ENCODE data around the gene RAB41. TPM values are rescaled to one million over a fixed set of nuclear protein-coding genes. Genes with fewer than 3 reads are reported as not detected.
"Not testable (repeated sequence)": the region's sequence is repeated elsewhere in the genome, so short reads cannot be mapped to it uniquely, and the experiment has no call there.

The RAB41 gene
- total RNA-seq, 1 experiment from 2014 or later = not detected

- no peaks in the 10 kb centered on the region for H3K27me3 ChIP-seq (ENCODE audit: low read length)
- intact Hi-C loops (cut with micrococcal nuclease) = loop anchor here (1.0 kb wide), 2 partner anchors 66 to 130 kb away; partner anchors contain the start of gene IGBP1
- no peaks in the 10 kb centered on the region for H3K9me3 ChIP-seq (ENCODE audit: low read length)
- TF ChIP-seq EZH2 (IDR thresholded peaks at IDR 0.05; ENCODE audit: low read length, unreplicated experiment) (no peak), EZH2phosphoT487 (IDR thresholded peaks at IDR 0.05; ENCODE audit: borderline replicate concordance, low read length) (no peak)
- TF ChIP-seq, protein P1, sequence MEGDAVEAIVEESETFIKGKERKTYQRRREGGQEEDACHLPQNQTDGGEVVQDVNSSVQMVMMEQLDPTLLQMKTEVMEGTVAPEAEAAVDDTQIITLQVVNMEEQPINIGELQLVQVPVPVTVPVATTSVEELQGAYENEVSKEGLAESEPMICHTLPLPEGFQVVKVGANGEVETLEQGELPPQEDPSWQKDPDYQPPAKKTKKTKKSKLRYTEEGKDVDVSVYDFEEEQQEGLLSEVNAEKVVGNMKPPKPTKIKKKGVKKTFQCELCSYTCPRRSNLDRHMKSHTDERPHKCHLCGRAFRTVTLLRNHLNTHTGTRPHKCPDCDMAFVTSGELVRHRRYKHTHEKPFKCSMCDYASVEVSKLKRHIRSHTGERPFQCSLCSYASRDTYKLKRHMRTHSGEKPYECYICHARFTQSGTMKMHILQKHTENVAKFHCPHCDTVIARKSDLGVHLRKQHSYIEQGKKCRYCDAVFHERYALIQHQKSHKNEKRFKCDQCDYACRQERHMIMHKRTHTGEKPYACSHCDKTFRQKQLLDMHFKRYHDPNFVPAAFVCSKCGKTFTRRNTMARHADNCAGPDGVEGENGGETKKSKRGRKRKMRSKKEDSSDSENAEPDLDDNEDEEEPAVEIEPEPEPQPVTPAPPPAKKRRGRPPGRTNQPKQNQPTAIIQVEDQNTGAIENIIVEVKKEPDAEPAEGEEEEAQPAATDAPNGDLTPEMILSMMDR (conservative IDR thresholded peaks at IDR 0.05; ENCODE audit: low read depth, low read length) = peak; percentile 80
- H2AFZ ChIP-seq (ENCODE audit: low read length) = no peak overlapping the region
- H3K4me2 ChIP-seq (ENCODE audit: low read length) = no peak overlapping the region
- H3K4me1 ChIP-seq (ENCODE audit: insufficient read depth, low read length) = no peaks in the 10 kb centered on the region
- no peaks in the 10 kb centered on the region for H4K20me1 ChIP-seq (ENCODE audit: low read length)
- H3K79me2 ChIP-seq (ENCODE audit: low read length) = no peaks in the 10 kb centered on the region
- POLR2A ChIA-PET (ENCODE audit: unreplicated experiment) = no interaction called here
- ATAC-seq (peak; percentile 92), DNase-seq (peak; percentile 80)
- no peaks in the 10 kb centered on the region for H3K36me3 ChIP-seq (ENCODE audit: low read depth, low read length)
- H3K9ac ChIP-seq (ENCODE audit: low read length) = no peak overlapping the region
- BruUV-seq (replicated peaks) = no TSS peak
- H3K27ac ChIP-seq (ENCODE audit: low read length) = no peak overlapping the region
- CTCF ChIA-PET = interaction anchor here (0.5 to 1.3 kb wide), 6 partner anchors 10 to 130 kb away, joined by 3 to 11 read pairs (median 4); partner anchors contain the start of gene IGBP1
- H3F3A ChIP-seq (ENCODE audit: low read length, unreplicated experiment) = no peaks in the 10 kb centered on the region
- H3K4me3 ChIP-seq (ENCODE audit: low read length) = no peak overlapping the region
- H3K9me2 ChIP-seq (replicated peaks; ENCODE audit: low read length) = no peaks in the 10 kb centered on the region
These were observed 18.9 kb upstream of the RAB41 start for GRCh38 chrX:70262952-70263567.

GRCh38 chrX:70264784-70265183, 17.2 kb upstream of the RAB41 start:
- no TSS peak for BruUV-seq (replicated peaks)
- Histone ChIP-seq H3K4me2 (ENCODE audit: low read length) (no peak overlapping the region), H3K36me3 (ENCODE audit: low read depth, low read length) (no peaks in the 10 kb centered on the region), H3K9me3 (ENCODE audit: low read length) (no peaks in the 10 kb centered on the region), H3K27me3 (ENCODE audit: low read length) (no peaks in the 10 kb centered on the region), H3K4me3 (ENCODE audit: low read length) (no peak overlapping the region), H3K9me2 (replicated peaks; ENCODE audit: low read length) (no peaks in the 10 kb centered on the region), H3K4me1 (ENCODE audit: insufficient read depth, low read length) (no peaks in the 10 kb centered on the region), H3K9ac (ENCODE audit: low read length) (no peak overlapping the region), H3K79me2 (ENCODE audit: low read length) (no peaks in the 10 kb centered on the region), H3F3A (ENCODE audit: low read length, unreplicated experiment) (no peaks in the 10 kb centered on the region), H3K27ac (ENCODE audit: low read length) (no peak overlapping the region), H4K20me1 (ENCODE audit: low read length) (no peaks in the 10 kb centered on the region), H2AFZ (ENCODE audit: low read length) (no peak overlapping the region)
- no peak for ATAC-seq
- POLR2A ChIA-PET (ENCODE audit: unreplicated experiment) = no interaction called here
- TF ChIP-seq EZH2phosphoT487 (IDR thresholded peaks at IDR 0.05; ENCODE audit: borderline replicate concordance, low read length) (no peak), EZH2 (IDR thresholded peaks at IDR 0.05; ENCODE audit: low read length, unreplicated experiment) (no peak)
- TF ChIP-seq, protein P1 (conservative IDR thresholded peaks at IDR 0.05; ENCODE audit: low read depth, low read length) = no peak
- intact Hi-C loops (cut with micrococcal nuclease) = no loop called here
- DNase-seq = no peak
- CTCF ChIA-PET = no interaction called here

DNA sequence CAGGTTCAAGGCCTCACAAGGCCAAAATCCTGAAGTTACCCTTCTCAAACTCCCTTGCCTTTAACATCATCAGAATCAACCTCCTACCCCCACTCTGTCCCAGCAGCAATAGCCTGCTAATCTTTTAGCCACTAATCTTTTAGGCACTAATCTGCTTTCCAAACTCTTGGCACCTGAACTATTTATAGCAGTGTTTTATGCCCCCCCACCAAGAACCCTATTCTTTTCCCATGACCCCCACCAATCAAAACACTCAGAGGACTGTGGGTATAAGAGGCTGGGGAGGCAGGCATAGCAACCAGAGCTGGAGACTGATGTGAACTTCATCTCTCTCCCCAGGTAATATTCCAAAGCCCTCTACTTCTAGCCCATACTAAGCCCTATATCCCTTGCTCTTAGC, 13.9 kb upstream of the RAB41 start, which contains the start of gene ARR3:
Gene ARR3 (plus strand): TSS at position 301 of the 400 bp plus-strand sequence. CDS start 1,052 bp downstream, outside the sequence.
- Histone ChIP-seq H3K9me2 (replicated peaks; ENCODE audit: low read length) (no peaks in the 10 kb centered on the region), H3K27ac (ENCODE audit: low read length) (no peak within 1 kb of the TSS), H3K9ac (ENCODE audit: low read length) (no peak within 1 kb of the TSS), H3K79me2 (ENCODE audit: low read length) (no peaks in the 10 kb centered on the region), H3K4me1 (ENCODE audit: insufficient read depth, low read length) (no peaks in the 10 kb centered on the region), H3K9me3 (ENCODE audit: low read length) (no peaks in the 10 kb centered on the region), H3F3A (ENCODE audit: low read length, unreplicated experiment) (no peaks in the 10 kb centered on the region), H3K4me2 (ENCODE audit: low read length) (no peak within 1 kb of the TSS), H3K4me3 (ENCODE audit: low read length) (no peak within 1 kb of the TSS), H3K27me3 (ENCODE audit: low read length) (no peaks in the 10 kb centered on the region), H3K36me3 (ENCODE audit: low read depth, low read length) (no peaks in the 10 kb centered on the region), H2AFZ (ENCODE audit: low read length) (no peak within 1 kb of the TSS), H4K20me1 (ENCODE audit: low read length) (no peaks in the 10 kb centered on the region)
- CTCF ChIA-PET = no interaction called here
- DNase-seq (no peak), ATAC-seq (no peak)
- BruUV-seq (replicated peaks) = no TSS peak
- TF ChIP-seq EZH2phosphoT487 (IDR thresholded peaks at IDR 0.05; ENCODE audit: borderline replicate concordance, low read length) = no peak
- no peak for TF ChIP-seq EZH2 (IDR thresholded peaks at IDR 0.05; ENCODE audit: low read length, unreplicated experiment)
- TF ChIP-seq, protein P1 (conservative IDR thresholded peaks at IDR 0.05; ENCODE audit: low read depth, low read length) = no peak
- intact Hi-C loops (cut with micrococcal nuclease) = no loop called here
- POLR2A ChIA-PET (ENCODE audit: unreplicated experiment) = no interaction called here

DNA sequence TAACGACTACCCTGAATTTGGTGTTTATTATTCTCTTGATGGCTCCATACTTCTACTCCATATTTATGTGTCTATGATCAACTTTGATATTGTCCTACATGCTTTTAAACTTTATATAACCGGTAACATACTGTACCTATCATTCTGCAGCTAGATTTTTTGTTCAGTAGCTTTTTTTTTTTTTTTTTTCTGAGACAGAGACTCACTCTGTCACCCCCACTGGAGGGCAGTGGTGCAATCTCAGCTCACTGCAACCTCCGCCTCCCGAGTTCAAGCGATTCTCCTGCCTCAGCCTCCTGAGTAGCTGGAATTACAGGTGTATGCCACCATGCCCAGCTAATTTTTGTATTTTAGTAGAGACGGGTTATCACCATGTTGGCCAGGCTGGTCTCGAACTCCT, 7.9 kb upstream of the RAB41 start:
- H3K4me1 ChIP-seq (ENCODE audit: insufficient read depth, low read length); H3K9ac ChIP-seq (ENCODE audit: low read length); H3K79me2 ChIP-seq (ENCODE audit: low read length); ATAC-seq; H3K9me3 ChIP-seq (ENCODE audit: low read length); POLR2A ChIA-PET (ENCODE audit: unreplicated experiment); H3K9me2 ChIP-seq (replicated peaks; ENCODE audit: low read length); H3K27ac ChIP-seq (ENCODE audit: low read length); H3K27me3 ChIP-seq (ENCODE audit: low read length); DNase-seq; H3K36me3 ChIP-seq (ENCODE audit: low read depth, low read length); H2AFZ ChIP-seq (ENCODE audit: low read length); H4K20me1 ChIP-seq (ENCODE audit: low read length); BruUV-seq (replicated peaks); H3K4me3 ChIP-seq (ENCODE audit: low read length); intact Hi-C loops (cut with micrococcal nuclease); H3K4me2 ChIP-seq (ENCODE audit: low read length); H3F3A ChIP-seq (ENCODE audit: low read length, unreplicated experiment): not testable (repeated sequence)
- CTCF ChIA-PET = interaction anchor here (0.5 to 0.6 kb wide), 2 partner anchors 22 to 77 kb away, joined by 3 to 4 read pairs; no protein-coding TSS in a partner anchor

All from PC-3 (cell line).